Glutamatergic neuron (in vitro differentiated cells): Measurements from ENCODE around the gene WASF2. TPM values are rescaled to one million over a fixed set of nuclear protein-coding genes. Genes with fewer than 3 reads are reported as not detected.

Source experiments
- DNase-seq: peaks from one replicate; pipeline ENCODE4 v3.0.0; 2022
- H3K27ac Mint-ChIP-seq: one replicate; pipeline ENCODE4 v1.8.0; 2020; ENCODE audit warnings: mild to moderate bottlenecking, mixed read lengths, inconsistent platforms; ENCODE audit not compliant: unreplicated experiment
- H3K27me3 Mint-ChIP-seq: one replicate; pipeline ENCODE4 v1.8.0; 2020; ENCODE audit warnings: mild to moderate bottlenecking, moderate library complexity, mixed read lengths, inconsistent platforms; ENCODE audit not compliant: unreplicated experiment
- H3K36me3 Mint-ChIP-seq: one replicate; pipeline ENCODE4 v1.8.0; 2020; ENCODE audit warnings: mild to moderate bottlenecking, mixed read lengths, inconsistent platforms; ENCODE audit not compliant: unreplicated experiment
- H3K4me1 Mint-ChIP-seq: one replicate; pipeline ENCODE4 v1.8.0; 2020; ENCODE audit warnings: mild to moderate bottlenecking, low read depth, mixed read lengths, inconsistent platforms; ENCODE audit not compliant: unreplicated experiment
- H3K4me3 Mint-ChIP-seq: one replicate; pipeline ENCODE4 v1.8.0; 2020; ENCODE audit warnings: mild to moderate bottlenecking, mixed read lengths, inconsistent platforms; ENCODE audit not compliant: unreplicated experiment
- H3K9me3 Mint-ChIP-seq: one replicate; pipeline ENCODE4 v1.8.0; 2020; ENCODE audit warnings: mild to moderate bottlenecking, moderate library complexity, mixed read lengths, inconsistent platforms; ENCODE audit not compliant: unreplicated experiment
- total RNA-seq: library from RNA; stranded (reverse); fragmentation: NEBNext Ultra II Directional; extraction: Animal tissue kit (Norgen Biotek cat#: 25700); gene quantifications from one replicate; pipeline ENCODE4 v1.2.1, GENCODE V29; 2021; ENCODE audit not compliant: unreplicated experiment
- TF ChIP-seq, protein P1 (sequence below): fragments of 200-600 bp; sonication (generic); IDR thresholded peaks from one replicate; pipeline ENCODE4 v1.5.0; 2021; ENCODE audit not compliant: partially characterized antibody, unreplicated experiment

The WASF2 gene
- total RNA-seq, 1 donor from 2014 or later = 47.0 TPM

DNA sequence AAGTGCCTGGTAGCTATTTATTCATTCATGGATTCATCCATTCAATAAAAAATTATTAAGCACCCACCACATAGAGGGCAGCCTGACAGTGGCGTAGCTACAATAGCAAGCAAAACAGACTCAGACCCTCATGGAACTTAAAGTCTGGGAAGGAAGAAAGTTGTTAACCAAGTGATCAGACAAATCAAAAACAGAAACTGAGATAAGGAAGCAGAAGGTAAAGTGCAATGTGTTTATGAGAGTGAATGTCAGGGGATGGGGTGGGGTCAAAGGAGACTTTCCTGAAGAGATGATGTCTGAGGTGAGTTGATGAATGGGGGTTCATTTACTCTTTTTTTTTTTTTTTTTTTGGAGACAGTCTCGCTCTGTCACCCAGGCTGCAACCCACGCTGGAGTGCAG is 2.8 kb upstream of the WASF2 start:
- Mint-ChIP-seq H3K9me3 (peaks cover 2% of the 10 kb centered on the region), H3K27ac (no peak overlapping the region), H3K4me1 (peaks cover 15% of the 10 kb centered on the region), H3K36me3 (no peaks in the 10 kb centered on the region), H3K4me3 (no peak overlapping the region), H3K27me3 (peaks cover 3% of the 10 kb centered on the region)
- TF ChIP-seq, protein P1, sequence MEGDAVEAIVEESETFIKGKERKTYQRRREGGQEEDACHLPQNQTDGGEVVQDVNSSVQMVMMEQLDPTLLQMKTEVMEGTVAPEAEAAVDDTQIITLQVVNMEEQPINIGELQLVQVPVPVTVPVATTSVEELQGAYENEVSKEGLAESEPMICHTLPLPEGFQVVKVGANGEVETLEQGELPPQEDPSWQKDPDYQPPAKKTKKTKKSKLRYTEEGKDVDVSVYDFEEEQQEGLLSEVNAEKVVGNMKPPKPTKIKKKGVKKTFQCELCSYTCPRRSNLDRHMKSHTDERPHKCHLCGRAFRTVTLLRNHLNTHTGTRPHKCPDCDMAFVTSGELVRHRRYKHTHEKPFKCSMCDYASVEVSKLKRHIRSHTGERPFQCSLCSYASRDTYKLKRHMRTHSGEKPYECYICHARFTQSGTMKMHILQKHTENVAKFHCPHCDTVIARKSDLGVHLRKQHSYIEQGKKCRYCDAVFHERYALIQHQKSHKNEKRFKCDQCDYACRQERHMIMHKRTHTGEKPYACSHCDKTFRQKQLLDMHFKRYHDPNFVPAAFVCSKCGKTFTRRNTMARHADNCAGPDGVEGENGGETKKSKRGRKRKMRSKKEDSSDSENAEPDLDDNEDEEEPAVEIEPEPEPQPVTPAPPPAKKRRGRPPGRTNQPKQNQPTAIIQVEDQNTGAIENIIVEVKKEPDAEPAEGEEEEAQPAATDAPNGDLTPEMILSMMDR = no peak
- no peak for DNase-seq

GRCh38 chr1:27491748-27492700 is 2.1 kb upstream of the WASF2 start:
- H3K4me1 Mint-ChIP-seq = peaks cover 15% of the 10 kb centered on the region
- no peaks in the 10 kb centered on the region for H3K36me3 Mint-ChIP-seq
- peaks cover 3% of the 10 kb centered on the region for H3K27me3 Mint-ChIP-seq
- no peak overlapping the region for H3K27ac Mint-ChIP-seq
- H3K4me3 Mint-ChIP-seq = no peak overlapping the region
- TF ChIP-seq, protein P1 = no peak
- H3K9me3 Mint-ChIP-seq = peaks cover 2% of the 10 kb centered on the region
- no peak for DNase-seq

DNA sequence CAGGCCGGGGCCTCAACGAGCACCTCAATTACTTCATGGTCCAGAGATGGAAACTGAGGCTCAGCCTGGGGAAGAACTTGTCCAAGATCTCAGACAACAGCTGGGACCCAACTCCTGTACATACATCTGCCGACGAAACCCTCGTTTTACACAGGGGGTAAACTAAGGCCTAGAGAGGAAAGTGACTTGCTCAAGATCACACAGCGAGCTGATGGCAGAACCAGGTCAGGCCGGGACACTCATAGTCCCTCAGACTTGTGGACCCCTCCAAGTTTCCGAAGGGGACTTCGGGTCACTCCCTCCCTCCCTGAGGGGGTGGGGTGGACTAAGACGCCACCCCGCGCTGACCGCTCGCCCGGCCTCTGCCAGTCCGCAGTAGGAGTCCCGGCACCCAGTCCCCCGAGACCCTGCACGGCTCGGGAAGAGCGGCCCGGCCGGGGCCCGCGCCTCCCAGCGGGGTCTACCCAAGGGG is 430 bp downstream of the WASF2 start:
- Mint-ChIP-seq H3K27me3 (peaks cover 3% of the 10 kb centered on the region), H3K4me3 (peak overlapping the region; percentile 95), H3K27ac (peak overlapping the region; percentile 69), H3K4me1 (peaks cover 10% of the 10 kb centered on the region), H3K9me3 (peaks cover 2% of the 10 kb centered on the region), H3K36me3 (no peaks in the 10 kb centered on the region)
- DNase-seq = no peak
- TF ChIP-seq, protein P1 = no peak

GRCh38 chr1:27487966-27488884 is 1.7 kb downstream of the WASF2 start:
- no peak for DNase-seq
- Mint-ChIP-seq H3K27me3 (peaks cover 3% of the 10 kb centered on the region), H3K9me3 (peaks cover 2% of the 10 kb centered on the region)

More at GRCh38 chr1:27487966-27488884, 1.7 kb downstream of the WASF2 start:
- peaks cover 10% of the 10 kb centered on the region for H3K4me1 Mint-ChIP-seq
- H3K36me3 Mint-ChIP-seq = no peaks in the 10 kb centered on the region
- H3K27ac Mint-ChIP-seq = peak overlapping the region; percentile 63
- TF ChIP-seq, protein P1 = no peak
- H3K4me3 Mint-ChIP-seq = peak overlapping the region; percentile 95
